H1 (cell line): ENCODE measurements around the gene TBC1D22A. TPM values are rescaled to one million over a fixed set of nuclear protein-coding genes. Genes with fewer than 3 reads are reported as not detected.

ENCODE experiments used
- CHD7 ChIP-seq: fragments of 300-600 bp; sonication (generic); IDR thresholded peaks from 2 replicates; pipeline ENCODE4 v1.7.1; 2012; ENCODE audit warnings: low read length, moderate library complexity, mild to moderate bottlenecking, inconsistent platforms; ENCODE audit not compliant: insufficient replicate concordance
- CREB1 ChIP-seq: IDR thresholded peaks from 2 replicates; pipeline ENCODE4 v1.6.1; 2012; ENCODE audit warnings: inconsistent platforms
- CTBP2 ChIP-seq: IDR thresholded peaks from 2 replicates; pipeline ENCODE4 v1.7.0; 2011; ENCODE audit warnings: borderline replicate concordance, mild to moderate bottlenecking, moderate library complexity, mixed read lengths, low read length; ENCODE audit not compliant: insufficient read depth, insufficient read length
- GTF2F1 ChIP-seq: IDR thresholded peaks from 2 replicates; pipeline ENCODE4 v1.6.1; 2012; ENCODE audit warnings: low read depth, low read length, improper control_type of control experiment, borderline replicate concordance
- JUN ChIP-seq: IDR thresholded peaks from 2 replicates; pipeline ENCODE4 v1.6.1; 2011; ENCODE audit warnings: low read depth, mild to moderate bottlenecking, improper control_type of control experiment, low read length
- JUND ChIP-seq: IDR thresholded peaks from 2 replicates; pipeline ENCODE4 v1.6.1; 2011; ENCODE audit warnings: mild to moderate bottlenecking, improper control_type of control experiment, low read length
- KDM4A ChIP-seq: IDR thresholded peaks from one replicate; pipeline ENCODE4 v1.7.1; 2012; ENCODE audit warnings: low read depth, mild to moderate bottlenecking, moderate library complexity, low read length, inconsistent platforms; ENCODE audit not compliant: severe bottlenecking
- PHF8 ChIP-seq: fragments of 200-600 bp; sonication (generic); conservative IDR thresholded peaks from 2 replicates; pipeline ENCODE4 v1.7.1; 2012; ENCODE audit warnings: low read depth, mild to moderate bottlenecking, inconsistent platforms, low read length, moderate library complexity
- RBBP5 ChIP-seq: IDR thresholded peaks from 2 replicates; pipeline ENCODE4 v1.7.1; 2012; ENCODE audit warnings: low read depth, mild to moderate bottlenecking, inconsistent platforms, low read length, moderate library complexity, borderline replicate concordance
- TAF1 ChIP-seq: IDR thresholded peaks from 2 replicates; pipeline ENCODE4 v1.6.1; 2011; ENCODE audit warnings: mild to moderate bottlenecking, low read depth, low read length
- TBP ChIP-seq: IDR thresholded peaks from 2 replicates; pipeline ENCODE4 v1.6.1; 2011; ENCODE audit warnings: low read depth, low read length, improper control_type of control experiment
- polyA plus RNA-seq, 7 experiments: library from polyadenylated mRNA; depleted of rRNA in 3 of 7; stranded (reverse) in 5 of 7; unstranded in 2 of 7; fragments of >200 nt in 5 of 7; fragments of 200-250 nt in 2 of 7; gene quantifications; 1 replicate in 5 of 7; 2 replicates in 1 of 7; 4 replicates in 1 of 7; pipeline versions ENCODE4 v1.2.1 to v1.2.3, GENCODE V29; 2011 to 2013; ENCODE audit warnings: missing spikeins in 2 of 7, mixed read lengths in 2 of 7
- total RNA-seq: library from RNA; stranded (reverse); fragmentation: NEBNext Ultra II Directional; extraction: Animal tissue kit (Norgen Biotek cat#: 25700); gene quantifications from 2 replicates; pipeline ENCODE4 v1.2.1, GENCODE V29; 2021

The TBC1D22A gene
- total and polyA plus RNA-seq, 2 of the 8 experiments (the other 6 are each of a cell fraction or from before 2014, with no cell fraction given), result 11.9 to 18.4 TPM

- TF ChIP-seq CHD7, result no peak
- TF ChIP-seq PHF8, result no peak
- no peak for TF ChIP-seq GTF2F1
- TF ChIP-seq JUND, result no peak
- TF ChIP-seq TBP, result no peak
- TF ChIP-seq TAF1, result no peak
- no peak for TF ChIP-seq RBBP5
- no peak for TF ChIP-seq KDM4A
- no peak for TF ChIP-seq CREB1
- TF ChIP-seq CTBP2, result no peak
- TF ChIP-seq JUN, result no peak
Observed at GRCh38 chr22:46997311-46997970, 235.0 kb downstream of the TBC1D22A start (continued).
